ENCODE measurements around the gene ABCG2. TPM values are rescaled to one million over a fixed set of nuclear protein-coding genes. Genes with fewer than 3 reads are reported as not detected.
"Not testable (repeated sequence)": the region's sequence is repeated elsewhere in the genome, so short reads cannot be mapped to it uniquely, and the experiment has no call there.

Gene ABCG2
- polyA plus RNA-seq, 3 donors: 0.22 to 0.89 (median 0.31) TPM

GRCh38 chr4:88172987-88173386 is 14.5 kb upstream of the ABCG2 start:
- no peak overlapping the region for H3K27ac ChIP-seq (ENCODE audit: low read depth, low read length)

DNA sequence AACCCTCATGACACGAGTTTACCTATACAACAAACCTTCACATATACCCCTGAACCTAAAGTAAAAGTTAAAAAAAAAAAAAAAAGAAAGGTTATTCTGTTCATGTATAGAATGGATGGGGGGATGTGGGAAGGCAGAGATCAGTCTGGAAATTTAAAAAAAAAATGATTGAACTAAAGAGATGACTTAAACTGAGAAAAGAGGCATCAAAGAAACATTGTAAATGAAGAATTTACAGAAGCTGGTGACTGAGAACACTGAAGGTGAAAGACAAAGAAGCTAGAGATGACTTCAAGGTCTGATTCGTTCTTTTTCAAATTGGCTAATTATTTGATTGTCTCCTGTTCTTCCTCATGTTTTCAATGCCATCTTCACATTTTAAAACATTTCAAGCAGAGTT is 12.8 kb upstream of the ABCG2 start:
- no peak overlapping the region for H3K27ac ChIP-seq (ENCODE audit: low read depth, low read length)
- WGBS, 3 donors: 62 to 73% (median 69%) methylated on average over 2 of the region's 2 CpGs

DNA sequence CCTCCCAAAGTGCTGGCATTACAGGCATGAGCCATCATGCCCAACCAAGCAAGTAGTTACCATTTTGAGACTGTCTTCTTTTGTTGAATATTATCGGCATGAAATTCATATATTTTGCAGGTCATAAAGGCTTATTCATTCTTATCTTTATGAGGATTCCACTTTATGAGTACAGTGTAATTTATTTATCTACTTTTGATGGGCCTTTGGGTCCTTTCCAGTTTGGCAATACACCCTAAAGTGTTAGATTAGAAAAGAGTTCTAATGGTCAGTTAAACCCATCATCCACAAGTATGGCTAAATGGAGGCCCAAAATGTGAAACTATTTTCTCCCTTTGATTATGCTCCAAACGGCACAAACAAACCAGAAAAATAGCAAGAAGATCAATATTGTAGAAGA is 10.9 kb upstream of the ABCG2 start:
- H3K27ac ChIP-seq (ENCODE audit: low read depth, low read length): no peak overlapping the region
- 62 to 80% (median 66%) methylated on average over 2 of the region's 2 CpGs for WGBS, 3 donors

- 87 to 90% (median 88%) methylated on average over 3 of the region's 3 CpGs for WGBS, 3 donors
These were observed 8.2 kb upstream of the ABCG2 start for GRCh38 chr4:88166608-88167007.

DNA sequence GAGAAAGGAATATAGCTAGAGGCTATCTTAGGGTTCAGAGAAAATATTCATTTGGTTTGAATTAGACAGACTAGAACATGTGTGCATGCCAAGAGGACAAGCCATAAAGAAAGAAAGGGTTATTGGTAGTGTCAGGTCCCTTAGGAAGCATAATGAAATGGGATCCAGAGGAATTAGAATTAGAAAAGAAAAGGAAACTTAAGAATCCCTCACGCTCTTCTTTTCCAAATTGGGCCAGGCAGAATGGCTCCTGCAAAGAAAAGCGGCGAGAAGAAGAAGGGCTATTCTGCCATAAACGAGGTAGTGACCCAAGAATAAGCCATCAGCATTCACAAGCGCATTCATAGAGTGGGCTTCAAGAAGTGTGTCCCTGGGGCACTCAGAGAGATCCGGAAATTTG is 4.9 kb upstream of the ABCG2 start:
- WGBS, 3 donors: 85 to 86% (median 85%) methylated on average over 6 of the region's 6 CpGs
- no peak overlapping the region for H3K27ac ChIP-seq (ENCODE audit: low read depth, low read length)

More at GRCh38 chr4:88166608-88167007, 8.2 kb upstream of the ABCG2 start:
- H3K27ac ChIP-seq (ENCODE audit: low read depth, low read length): no peak overlapping the region

GRCh38 chr4:88162626-88163025 is 4.2 kb upstream of the ABCG2 start:
- H3K27ac ChIP-seq (ENCODE audit: low read depth, low read length): no peak overlapping the region

DNA sequence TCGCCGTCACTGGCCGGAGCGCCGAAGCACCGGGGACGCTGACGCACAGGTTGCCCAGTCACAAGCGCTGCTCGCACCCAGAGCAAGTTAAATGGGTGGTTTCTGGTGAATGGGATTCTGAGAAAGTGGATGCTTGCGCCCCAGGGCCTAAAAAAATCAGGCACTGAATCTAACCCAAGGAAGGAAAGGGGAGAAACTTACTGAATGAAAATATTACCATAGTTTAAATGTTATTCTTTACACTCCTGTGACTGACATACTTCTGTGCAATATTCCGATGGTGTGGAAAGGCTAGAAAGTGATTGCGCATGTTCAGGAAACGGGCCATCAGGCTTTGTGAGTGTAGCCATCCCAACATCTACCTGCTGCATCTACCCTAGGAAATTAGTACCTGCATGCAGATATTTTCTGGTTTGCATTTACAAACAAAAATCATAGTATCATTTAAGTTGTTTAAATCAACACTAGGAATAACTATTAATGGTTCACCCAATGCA is 838 bp upstream of the ABCG2 start:
- WGBS, 3 donors: 22 to 25% (median 24%) methylated on average over 14 of the region's 14 CpGs

GRCh38 chr4:88158038-88158488 is 376 bp downstream of the ABCG2 start:
- no peak overlapping the region for H3K27ac ChIP-seq (ENCODE audit: low read depth, low read length)
- 11 to 12% (median 12%) methylated on average over 12 of the region's 12 CpGs for WGBS, 3 donors

More for the DNA sequence above, 838 bp upstream of the ABCG2 start:
- no peak overlapping the region for H3K27ac ChIP-seq (ENCODE audit: low read depth, low read length)

DNA sequence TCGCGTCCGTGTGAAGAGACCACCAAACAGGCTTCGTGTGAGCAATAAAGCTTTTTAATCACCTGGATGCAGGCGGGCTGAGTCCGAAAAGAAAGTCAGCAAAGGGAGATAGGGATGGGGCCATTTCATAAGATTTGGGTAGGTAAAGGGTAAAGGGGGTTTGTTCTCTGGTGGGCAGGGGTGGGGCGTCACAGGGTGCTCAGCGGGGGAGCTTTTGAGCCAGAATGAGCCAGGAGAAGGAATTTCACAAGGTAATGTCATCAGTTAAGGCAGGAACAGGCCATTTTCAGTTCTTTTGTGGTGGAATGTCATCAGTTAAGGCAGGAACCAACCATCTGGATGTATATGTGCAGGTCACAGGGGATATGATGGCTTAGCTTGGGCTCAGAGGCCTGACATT is 6.1 kb downstream of the ABCG2 start:
- whole genome bisulfite sequencing, 3 donors: 85 to 98% (median 96%) methylated on average over 8 of the region's 8 CpGs
- not testable (repeated sequence) for H3K27ac ChIP-seq (ENCODE audit: low read depth, low read length)

- 32 to 69% (median 55%) methylated on average over 2 of the region's 2 CpGs for WGBS, 3 donors
- no peak overlapping the region for H3K27ac ChIP-seq (ENCODE audit: low read depth, low read length)
These were observed 9.9 kb downstream of the ABCG2 start for GRCh38 chr4:88148560-88148959.

- 45 to 75% (median 74%) methylated on average over 4 of the region's 4 CpGs for WGBS, 3 donors
These were observed 10.6 kb downstream of the ABCG2 start for GRCh38 chr4:88147799-88148217.

GRCh38 chr4:88146891-88147290 is 11.5 kb downstream of the ABCG2 start:
- H3K27ac ChIP-seq (ENCODE audit: low read depth, low read length): no peak overlapping the region

More at GRCh38 chr4:88147799-88148217, 10.6 kb downstream of the ABCG2 start:
- no peak overlapping the region for H3K27ac ChIP-seq (ENCODE audit: low read depth, low read length)

- H3K27ac ChIP-seq (ENCODE audit: low read depth, low read length): no peak overlapping the region
- WGBS, 3 donors: 81 to 87% (median 81%) methylated on average over 3 of the region's 3 CpGs
These were observed 13.6 kb downstream of the ABCG2 start for GRCh38 chr4:88144866-88145300.

GRCh38 chr4:88144048-88144447 is 14.4 kb downstream of the ABCG2 start:
- H3K27ac ChIP-seq (ENCODE audit: low read depth, low read length): no peak overlapping the region
- 93 to 94% (median 94%) methylated on average over 5 of the region's 5 CpGs for WGBS, 3 donors

DNA sequence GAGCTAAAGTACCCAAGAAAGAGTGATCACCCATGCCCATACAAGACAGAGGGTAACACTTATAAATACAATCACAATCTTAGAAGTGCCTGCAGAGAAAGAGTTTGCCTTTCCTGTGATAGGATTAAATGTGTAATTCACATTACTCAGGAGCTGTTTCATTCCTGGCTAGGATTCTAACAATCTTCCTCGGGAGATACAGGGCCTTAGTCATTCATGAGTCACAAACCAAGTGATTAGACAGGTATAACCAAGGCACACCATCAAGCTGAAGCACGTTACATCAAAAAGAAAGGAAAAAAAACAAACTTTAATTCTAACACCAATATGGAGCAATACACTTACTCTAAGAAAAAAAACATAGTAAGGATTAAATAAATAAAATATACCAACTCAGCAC is 14.9 kb downstream of the ABCG2 start:
- H3K27ac ChIP-seq (ENCODE audit: low read depth, low read length): no peak overlapping the region
- 66 to 74% (median 72%) methylated on average over 2 of the region's 2 CpGs for WGBS, 3 donors

- WGBS, 3 donors: 86 to 93% (median 87%) methylated on average over 2 of the region's 2 CpGs
- H3K27ac ChIP-seq (ENCODE audit: low read depth, low read length): no peak overlapping the region
These were observed 19.9 kb downstream of the ABCG2 start for GRCh38 chr4:88138561-88138960.

- no peak overlapping the region for H3K27ac ChIP-seq (ENCODE audit: low read depth, low read length)
- WGBS, 3 donors: 93 to 97% (median 95%) methylated on average over 2 of the region's 2 CpGs
These were observed 21.3 kb downstream of the ABCG2 start for GRCh38 chr4:88137112-88137511.

- H3K27ac ChIP-seq (ENCODE audit: low read depth, low read length): no peak overlapping the region
- 89 to 93% (median 92%) methylated on average over 3 of the region's 3 CpGs for WGBS, 3 donors
These were observed 22.2 kb downstream of the ABCG2 start for GRCh38 chr4:88136249-88136648.

GRCh38 chr4:88135356-88135663 is 23.1 kb downstream of the ABCG2 start:
- no peak overlapping the region for H3K27ac ChIP-seq (ENCODE audit: low read depth, low read length)
- 68 to 95% (median 86%) methylated on average over 3 of the region's 3 CpGs for WGBS, 3 donors

GRCh38 chr4:88134536-88135355 is 23.7 kb downstream of the ABCG2 start:
- 77 to 92% (median 91%) methylated on average over 3 of the region's 3 CpGs for WGBS, 3 donors
- no peak overlapping the region for H3K27ac ChIP-seq (ENCODE audit: low read depth, low read length)

All from adipose tissue (tissue), 3 donors.